Heart left ventricle (tissue), 13 donors: ENCODE measurements around the gene PCDH17.

Experiments
- CTCF ChIP-seq, 12 donors: fragments of 200-600 bp; sonication (generic) in 4 of 12; IDR thresholded peaks; one replicate each; pipeline versions ENCODE4 v1.5.0 to v1.8.0; 2018 to 2022; ENCODE audit warnings: antibody characterized with exemption in 12 of 12, mild to moderate bottlenecking in 5 of 12
- POLR2A ChIP-seq, 2 donors: fragments of 450-650 bp; IDR thresholded peaks; one replicate each; pipeline ENCODE4 v1.6.1; 2017; ENCODE audit warnings: antibody characterized with exemption in 2 of 2, mild to moderate bottlenecking in 2 of 2, moderate library complexity in 2 of 2
- donor health status: ischemic (EF 13 %, LVEDD 7.1; RV severe dilation, severe dysfunction).
- donor health status: DM: no; HTN: yes; CAD: no.
- donor health status: DM: no; HTN: no; CAD: no.
- donor health status: ischemic (EF 25% LVEDD 6.9; RV normal size, moderate dysfunction).
- donor health status: ischemic (EF 25% LVEDD 5.7; RV mildly dilated, moderate dysfunction).
- donor health status: ischemic (EF 35%, LVEDD 5.7; RV mildly dilated, moderate dysfunction).
- donor health status: nonischemic (EF 11% LVEDD 7.7; RV severe dilation, severe dysfunction).
- donor health status: DM: yes; HTN: yes; CAD: no.
- donor health status: PGD.
- donor health status: ischemic (EF 29% LVEDD 5.4; RV normal size, mild dysfunction).
- donor health status: nonischemic (EF 23%, LVEDD 6.1; RV moderate dilation, normal function).

- TF ChIP-seq CTCF (IDR thresholded peaks at IDR 0.05) (no peak), POLR2A (IDR thresholded peaks at IDR 0.05) (no peak)
Measured at GRCh38 chr13:57636816-57637215, 5.3 kb downstream of the PCDH17 start.
